GM13977 (cell line): ENCODE results near the gene C11orf91.

Source experiments
- DNase-seq: peaks from one replicate; pipeline ENCODE4 v3.0.0; 2012; ENCODE audit warnings: low spot score
- in situ Hi-C: fragments of 300-500 bp; cut with MboI; formaldehyde crosslinking; loops from one replicate; pipeline ENCODE4 v1.12.0; 2022; ENCODE audit warnings: low sequenced_read_pairs, low pct_unique_long_range_greater_than_20kb, mixed read lengths, inconsistent platforms; ENCODE audit not compliant: unreplicated experiment
- TF ChIP-seq, protein P1 (sequence below): IDR thresholded peaks from 2 replicates; pipeline ENCODE4 v1.5.1; 2012; ENCODE audit warnings: mild to moderate bottlenecking, control low read depth; ENCODE audit not compliant: insufficient read depth; ENCODE audit errors: extremely low read depth, missing control alignments

C11orf91 gene

GRCh38 chr11:33658195-33658900 lies 42.3 kb downstream of the C11orf91 start:
- no peak for DNase-seq
- in situ Hi-C loops: no loop called here
- TF ChIP-seq, protein P1, sequence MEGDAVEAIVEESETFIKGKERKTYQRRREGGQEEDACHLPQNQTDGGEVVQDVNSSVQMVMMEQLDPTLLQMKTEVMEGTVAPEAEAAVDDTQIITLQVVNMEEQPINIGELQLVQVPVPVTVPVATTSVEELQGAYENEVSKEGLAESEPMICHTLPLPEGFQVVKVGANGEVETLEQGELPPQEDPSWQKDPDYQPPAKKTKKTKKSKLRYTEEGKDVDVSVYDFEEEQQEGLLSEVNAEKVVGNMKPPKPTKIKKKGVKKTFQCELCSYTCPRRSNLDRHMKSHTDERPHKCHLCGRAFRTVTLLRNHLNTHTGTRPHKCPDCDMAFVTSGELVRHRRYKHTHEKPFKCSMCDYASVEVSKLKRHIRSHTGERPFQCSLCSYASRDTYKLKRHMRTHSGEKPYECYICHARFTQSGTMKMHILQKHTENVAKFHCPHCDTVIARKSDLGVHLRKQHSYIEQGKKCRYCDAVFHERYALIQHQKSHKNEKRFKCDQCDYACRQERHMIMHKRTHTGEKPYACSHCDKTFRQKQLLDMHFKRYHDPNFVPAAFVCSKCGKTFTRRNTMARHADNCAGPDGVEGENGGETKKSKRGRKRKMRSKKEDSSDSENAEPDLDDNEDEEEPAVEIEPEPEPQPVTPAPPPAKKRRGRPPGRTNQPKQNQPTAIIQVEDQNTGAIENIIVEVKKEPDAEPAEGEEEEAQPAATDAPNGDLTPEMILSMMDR: no peak

GRCh38 chr11:33657757-33658156 lies 42.9 kb downstream of the C11orf91 start:
- DNase-seq: no peak
- TF ChIP-seq, protein P1: no peak
- in situ Hi-C loops: no loop called here

DNA sequence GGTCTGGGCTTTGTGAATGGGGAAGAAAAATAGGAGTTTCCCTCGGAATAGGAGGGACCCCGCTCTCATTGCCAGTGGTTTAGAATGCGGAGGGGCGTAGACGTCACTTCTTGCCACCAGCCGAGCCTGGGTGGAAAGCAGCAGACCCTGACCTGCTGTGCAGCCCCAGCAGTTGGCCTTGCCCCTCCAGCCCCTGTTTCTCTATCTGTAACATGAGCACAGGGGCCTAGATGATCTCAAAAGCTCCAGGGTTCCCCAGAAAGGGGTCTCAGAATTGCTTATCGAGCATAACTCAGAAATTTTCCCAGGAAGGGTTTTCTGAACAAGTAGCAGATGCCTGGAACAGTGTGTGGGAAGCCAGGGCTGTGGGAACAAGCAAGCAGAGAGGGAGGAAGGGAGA lies 43.9 kb downstream of the C11orf91 start:
- in situ Hi-C loops: no loop called here
- DNase-seq: no peak
- TF ChIP-seq, protein P1: no peak

DNA sequence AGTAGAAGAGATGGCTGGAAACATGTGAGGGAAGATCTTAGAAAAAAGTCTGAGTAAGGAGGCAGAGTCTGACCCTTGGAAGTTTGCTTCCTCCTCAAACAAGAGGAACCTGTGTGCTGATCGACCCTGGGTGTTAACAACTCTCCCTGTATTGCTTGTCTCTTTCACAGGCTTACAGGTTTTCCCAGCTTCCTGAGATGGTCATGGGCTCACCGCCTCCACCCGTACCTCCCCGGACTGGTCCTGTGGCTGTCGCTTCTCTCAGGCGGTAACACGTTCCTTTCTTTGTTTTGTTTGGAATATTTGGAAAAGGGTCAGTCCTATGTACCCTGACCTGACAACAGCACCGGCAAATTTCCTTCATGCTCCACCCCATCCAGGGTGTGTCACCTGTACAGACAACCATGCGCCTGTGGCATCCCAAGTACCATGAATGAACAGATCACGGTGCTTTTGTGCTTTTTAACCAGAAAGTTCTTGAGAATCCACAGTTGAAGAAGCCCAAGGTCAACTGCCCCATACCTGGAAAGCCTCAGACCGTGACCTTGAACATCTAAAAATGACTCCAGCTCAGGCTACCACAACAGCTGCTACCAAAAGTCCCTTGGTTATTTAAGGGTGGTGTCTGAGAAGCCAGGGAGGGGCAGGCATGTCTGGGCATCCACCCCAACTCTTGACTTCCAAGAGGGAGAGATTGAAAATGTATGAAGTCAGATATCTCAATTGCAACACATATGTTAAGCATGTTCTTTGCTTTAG lies 44.6 kb downstream of the C11orf91 start:
- peak; percentile 74 for DNase-seq
- in situ Hi-C loops: no loop called here

DNA sequence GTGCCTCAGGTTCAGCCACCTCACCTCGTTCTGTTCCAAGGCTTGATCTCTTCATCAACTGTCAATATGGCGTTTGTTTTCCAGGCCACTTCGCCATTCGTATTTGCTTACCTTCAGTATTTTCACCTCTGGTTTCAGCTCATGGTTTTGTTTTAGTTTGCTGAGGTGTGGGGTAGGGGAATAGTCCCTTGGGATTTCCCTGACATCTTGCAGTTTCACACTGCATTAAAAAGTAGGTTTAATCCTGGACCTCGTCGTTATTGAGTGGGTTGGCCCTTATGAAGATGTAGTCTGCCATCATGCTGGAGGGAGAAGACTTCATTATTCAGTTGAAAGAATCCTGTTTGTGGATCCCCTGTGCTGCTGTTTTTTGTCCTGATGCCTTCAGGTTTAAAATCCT lies 46.0 kb downstream of the C11orf91 start:
- in situ Hi-C loops: no loop called here
- peak; percentile 61 for DNase-seq
- TF ChIP-seq, protein P1: no peak

More for the DNA sequence above, 44.6 kb downstream of the C11orf91 start:
- TF ChIP-seq, protein P1: no peak

- TF ChIP-seq, protein P1: no peak
- DNase-seq: no peak
- in situ Hi-C loops: no loop called here
These were observed 47.7 kb downstream of the C11orf91 start for GRCh38 chr11:33652930-33653329.
